ENCODE measurements around the gene OR5A2.
A peak's percentile ranks its signal among the peaks of the same experiment; 100 is the strongest.
"Not testable (repeated sequence)": the region's sequence is repeated elsewhere in the genome, so short reads cannot be mapped to it uniquely, and the experiment has no call there.

Gene OR5A2

GRCh38 chr11:59394186-59394585 is 32.0 kb downstream of the OR5A2 start:
- no peak for DNase-seq

DNA sequence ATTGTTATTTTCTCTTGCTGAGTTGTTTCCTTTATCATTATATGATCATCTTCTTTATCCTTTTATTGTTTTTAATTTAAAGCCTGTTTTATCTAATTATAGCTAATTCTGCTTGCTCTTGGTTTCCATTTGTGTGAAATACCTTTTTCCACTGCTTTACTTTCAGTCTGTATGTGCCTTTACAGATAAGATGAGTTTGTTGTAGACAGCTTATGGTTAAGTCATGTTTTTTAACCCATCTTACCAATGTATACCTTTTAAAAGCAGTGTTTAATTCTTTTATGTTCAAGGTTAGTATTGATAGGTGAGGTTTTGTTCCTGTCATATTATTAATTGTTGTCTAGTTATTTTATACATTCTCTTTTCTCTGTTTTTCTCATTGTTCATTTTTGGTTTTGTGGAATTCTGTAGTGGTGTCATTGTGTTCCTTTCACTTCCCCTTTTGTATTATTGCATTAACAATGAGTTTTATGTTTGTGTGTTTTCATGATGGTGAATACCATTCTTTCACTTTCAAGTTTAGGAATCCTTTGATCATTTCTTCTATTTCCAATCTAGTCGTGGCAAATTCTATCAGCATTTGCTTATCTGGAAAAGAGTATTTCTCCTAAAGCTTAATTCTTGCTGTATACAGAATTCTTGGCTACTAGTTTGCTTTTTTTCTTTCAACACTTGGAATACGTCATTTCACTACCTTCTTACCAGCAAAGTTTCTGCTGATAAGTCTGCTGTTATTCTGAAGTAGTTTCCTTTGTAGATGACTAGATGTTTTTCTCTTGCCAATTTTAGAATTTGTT is 45.8 kb downstream of the OR5A2 start:
- no peak for DNase-seq

DNA sequence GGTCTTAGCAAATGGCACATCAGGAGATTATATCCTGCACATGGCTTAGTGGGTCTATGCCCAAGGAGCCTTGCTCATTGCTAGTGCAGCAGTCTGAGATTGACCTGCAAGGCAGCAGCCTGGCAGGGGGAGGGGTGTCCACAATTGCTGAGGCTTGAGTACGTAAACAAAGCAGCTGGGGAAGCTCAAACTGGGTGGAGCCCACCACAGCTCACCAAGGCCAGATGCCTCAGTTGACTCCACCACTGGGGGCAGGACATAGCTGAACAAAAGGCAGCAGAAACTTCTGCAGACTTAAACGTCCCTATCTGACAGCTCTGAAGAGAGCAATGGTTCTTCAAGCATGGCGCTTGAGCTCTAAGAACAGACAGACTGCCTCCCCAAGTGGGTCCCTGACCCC is 53.9 kb downstream of the OR5A2 start:
- DNase-seq: not testable (repeated sequence)

GRCh38 chr11:59368238-59369022 is 57.8 kb downstream of the OR5A2 start:
- DNase-seq: peak in 1 of 56 donors; percentile 2
